NCI-H82 treated with DMSO at 0.1 percent for 48 hours (cell line): ENCODE results near the gene SETDB2.

Experiments
- DNase-seq: peaks from one replicate; lab custom pipeline; 2025; ENCODE audit not compliant: unreplicated experiment; lab: John Stamatoyannopoulos, UW

Gene SETDB2

DNA sequence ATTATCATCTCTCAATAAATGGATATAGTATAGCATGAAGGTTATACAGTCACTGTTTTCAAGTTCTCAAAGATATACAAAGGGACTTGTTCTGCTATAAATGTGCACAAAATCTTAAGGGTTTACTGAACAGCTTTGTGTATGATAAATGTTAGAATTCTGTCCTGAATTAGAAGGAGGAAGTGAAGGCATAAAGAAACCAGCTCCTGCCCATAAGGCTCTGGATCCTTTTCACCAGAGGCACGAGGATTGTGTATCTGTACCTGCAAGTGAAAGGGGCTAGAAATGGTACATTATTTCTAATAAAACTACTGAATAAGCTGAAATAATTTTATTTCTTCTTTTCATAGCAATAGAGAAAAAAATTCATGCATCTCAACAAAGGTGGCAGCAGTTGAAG lies 84.1 kb downstream of the SETDB2 start:
- no peak for DNase-seq

- DNase-seq, result peak; percentile 93
These were observed 86.4 kb downstream of the SETDB2 start for GRCh38 chr13:49530457-49530856.

GRCh38 chr13:49532593-49532992 lies 88.5 kb downstream of the SETDB2 start:
- DNase-seq, result no peak

- DNase-seq, result no peak
These were observed 88.9 kb downstream of the SETDB2 start for GRCh38 chr13:49533011-49533410.

DNA sequence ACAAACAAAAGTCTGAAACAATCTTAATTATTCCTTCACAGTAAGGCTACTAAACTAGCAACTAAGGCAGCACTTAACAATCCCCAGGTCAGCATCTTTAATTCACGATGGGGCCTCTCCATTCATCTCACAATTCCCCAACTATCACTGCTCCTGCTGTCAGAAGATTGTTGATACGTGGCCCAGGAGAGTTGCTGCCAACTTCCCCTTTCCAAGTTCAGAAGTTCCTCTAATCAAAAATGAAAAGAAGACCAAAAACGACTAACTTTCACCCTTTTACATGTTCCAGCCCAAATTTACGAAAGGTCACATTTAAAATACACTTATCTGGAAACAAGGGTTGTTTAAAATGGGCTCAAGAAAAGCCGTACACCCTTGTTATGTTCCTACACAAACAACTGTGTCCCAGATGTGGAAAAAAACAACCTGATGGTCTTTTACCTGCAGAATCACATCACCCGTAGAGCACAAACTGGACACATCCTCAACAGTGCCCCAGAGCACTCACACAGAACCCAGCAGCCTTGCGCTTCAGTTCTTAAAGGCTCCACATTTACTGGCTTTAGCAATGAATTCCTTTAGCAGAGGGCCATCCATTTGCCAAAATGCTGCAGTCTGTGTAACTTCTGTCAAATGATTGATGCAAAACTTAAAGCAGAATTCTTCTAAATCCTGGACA lies 89.7 kb downstream of the SETDB2 start:
- no peak for DNase-seq

DNA sequence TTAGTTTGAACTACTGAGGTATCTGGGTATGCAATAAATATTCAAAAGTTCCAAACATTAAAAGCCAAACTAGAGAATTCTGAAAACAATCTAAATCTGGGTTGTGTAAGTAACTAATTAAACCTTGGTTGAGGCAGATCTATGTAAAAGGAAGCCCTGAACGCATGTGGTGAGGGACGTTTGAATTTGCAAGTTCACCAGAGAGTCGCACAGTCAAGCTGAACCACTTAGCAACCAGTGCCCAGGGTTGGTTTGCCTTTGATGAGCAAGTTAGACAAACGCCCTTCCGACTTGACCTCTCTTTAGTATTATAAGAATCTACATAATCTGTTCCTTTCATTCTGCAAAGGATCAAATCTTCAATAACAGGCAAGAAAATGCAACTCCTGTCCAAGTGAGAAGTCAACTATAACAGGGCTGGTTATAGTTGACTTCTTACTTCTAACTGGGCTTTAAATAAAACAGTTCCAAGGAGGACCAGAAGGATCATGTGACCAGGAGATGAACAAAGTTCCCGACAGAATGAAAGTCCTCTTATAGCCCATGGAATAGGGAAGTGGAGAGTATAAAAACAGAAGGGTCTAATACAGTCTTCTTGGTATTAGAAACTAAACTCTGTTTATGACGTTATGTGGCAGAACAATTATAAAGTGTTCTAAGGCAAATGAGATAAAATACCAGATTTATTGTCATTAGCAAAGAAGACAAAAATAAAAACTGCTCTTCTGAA lies 92.2 kb downstream of the SETDB2 start:
- no peak for DNase-seq

DNA sequence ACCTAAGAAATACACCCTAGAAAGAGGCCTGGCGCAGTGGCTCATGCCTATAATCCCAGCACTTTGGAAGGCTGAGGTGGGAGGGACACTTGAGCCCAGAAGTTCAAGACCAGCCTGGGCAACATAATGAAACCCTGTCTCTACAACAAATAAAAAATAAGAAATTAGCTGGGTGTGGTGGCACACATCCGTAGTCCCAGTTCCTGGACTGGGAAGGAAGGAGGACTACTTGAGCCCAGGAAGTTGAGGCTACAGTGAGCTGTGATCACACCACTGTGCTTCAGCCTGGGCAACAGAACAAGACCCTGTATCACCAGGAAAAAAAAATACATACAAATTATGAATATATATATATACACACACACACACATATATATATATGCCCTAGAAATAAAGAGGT lies 94.3 kb downstream of the SETDB2 start:
- DNase-seq, result no peak

DNA sequence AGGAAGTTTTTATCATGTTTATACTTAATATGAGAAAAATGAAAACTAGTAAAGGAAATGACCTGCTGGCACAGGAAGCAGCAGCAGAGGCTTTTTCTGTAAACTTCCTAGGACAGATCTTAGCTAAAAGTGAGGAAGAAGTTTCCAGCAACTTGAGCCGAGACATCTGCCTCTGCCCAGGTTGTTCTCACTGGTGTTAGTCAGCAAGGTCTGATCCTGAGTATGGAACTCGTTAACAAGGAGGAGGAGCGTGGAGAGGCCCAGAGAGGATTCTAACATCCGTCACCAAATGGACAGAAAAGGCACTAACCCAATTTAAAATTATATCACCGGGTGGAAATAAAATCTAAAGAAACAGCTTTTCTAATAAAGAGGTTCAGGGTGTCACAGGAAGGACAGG lies 95.2 kb downstream of the SETDB2 start:
- DNase-seq, result no peak

DNA sequence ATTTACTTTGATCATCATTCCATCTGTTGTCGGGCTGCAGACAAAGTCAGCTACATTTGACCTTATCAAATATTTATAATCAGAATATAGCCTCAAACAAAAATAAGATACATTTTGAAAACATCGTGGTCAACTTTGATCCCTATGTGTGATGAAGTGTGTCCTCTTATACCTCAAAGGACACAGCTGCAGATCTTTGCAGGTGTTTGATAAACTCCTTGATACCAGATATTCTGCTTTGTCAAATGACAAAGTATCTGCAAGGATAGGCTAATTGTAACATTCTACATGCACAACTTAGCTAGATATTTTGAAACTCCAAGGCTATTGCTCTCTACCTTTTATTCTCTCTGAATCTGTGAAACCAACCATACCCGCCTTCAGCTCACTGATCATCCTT lies 95.7 kb downstream of the SETDB2 start:
- no peak for DNase-seq

DNA sequence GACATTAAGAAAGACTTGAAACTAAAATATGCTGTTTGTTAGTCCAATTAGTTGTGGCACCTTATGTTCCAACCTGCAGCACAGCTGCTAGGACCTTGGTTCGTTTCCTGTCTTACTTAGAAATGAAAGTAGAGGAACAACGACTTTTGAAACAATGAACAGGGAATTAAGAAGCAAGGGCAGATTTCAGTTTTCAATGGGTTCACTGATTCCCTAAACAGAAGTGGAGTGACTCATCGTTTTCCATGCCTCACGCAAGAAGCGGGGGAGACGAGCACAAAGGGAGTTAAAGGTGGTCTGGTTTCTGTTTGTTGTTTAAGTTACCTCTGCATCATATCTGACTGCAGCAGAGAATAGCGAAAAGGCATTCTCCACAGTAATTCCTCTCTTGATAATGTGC lies 96.5 kb downstream of the SETDB2 start:
- no peak for DNase-seq

GRCh38 chr13:49543656-49544055 lies 99.6 kb downstream of the SETDB2 start:
- DNase-seq, result no peak
